ENCODE results near the gene OLR1. TPM values are rescaled to one million over a fixed set of nuclear protein-coding genes. Genes with fewer than 3 reads are reported as not detected.

Gene OLR1
- total and polyA plus RNA-seq, 7 donors = 0.10 to 3.3 (median 0.76) TPM; not detected in 3

DNA sequence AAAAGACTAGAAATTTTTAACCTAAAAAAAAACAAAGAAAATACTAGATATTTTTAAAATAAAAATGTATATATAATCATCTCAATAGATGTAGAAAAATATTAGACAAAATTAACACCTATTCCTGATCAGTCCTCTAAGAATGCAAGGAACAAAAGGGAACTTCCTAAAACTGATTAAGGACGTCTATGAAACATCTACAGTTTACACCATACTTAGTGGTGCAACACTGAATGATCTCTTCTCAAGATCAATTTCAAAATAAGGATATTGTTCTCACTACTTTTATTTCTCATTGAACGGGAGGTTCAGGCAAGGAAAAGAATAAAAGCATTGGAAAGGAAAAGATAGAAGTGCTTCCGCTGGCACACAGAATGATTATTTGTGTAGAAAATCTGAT, 16.0 kb downstream of the OLR1 start:
- no peak overlapping the region for H3K27ac ChIP-seq
- H3K4me3 ChIP-seq = no peak overlapping the region
- no peaks in the 10 kb centered on the region for H3K36me3 ChIP-seq
- no peak for DNase-seq
- H3K9me3 ChIP-seq = no peaks in the 10 kb centered on the region
- H3K27me3 ChIP-seq = no peaks in the 10 kb centered on the region
- intact Hi-C loops (cut with DNase I) = no loop called here
- H3K4me1 ChIP-seq = peaks cover 0 to 29% (median 15%) of the 10 kb centered on the region in 4 donors
- 78 to 84% methylated on average over 3 of the region's 3 CpGs for WGBS, 2 donors
- TF ChIP-seq POLR2A (IDR thresholded peaks at IDR 0.05) (no peak), EP300 (IDR thresholded peaks at IDR 0.05) (no peak), POLR2AphosphoS5 (IDR thresholded peaks at IDR 0.05) (no peak)
- TF ChIP-seq, protein P1, sequence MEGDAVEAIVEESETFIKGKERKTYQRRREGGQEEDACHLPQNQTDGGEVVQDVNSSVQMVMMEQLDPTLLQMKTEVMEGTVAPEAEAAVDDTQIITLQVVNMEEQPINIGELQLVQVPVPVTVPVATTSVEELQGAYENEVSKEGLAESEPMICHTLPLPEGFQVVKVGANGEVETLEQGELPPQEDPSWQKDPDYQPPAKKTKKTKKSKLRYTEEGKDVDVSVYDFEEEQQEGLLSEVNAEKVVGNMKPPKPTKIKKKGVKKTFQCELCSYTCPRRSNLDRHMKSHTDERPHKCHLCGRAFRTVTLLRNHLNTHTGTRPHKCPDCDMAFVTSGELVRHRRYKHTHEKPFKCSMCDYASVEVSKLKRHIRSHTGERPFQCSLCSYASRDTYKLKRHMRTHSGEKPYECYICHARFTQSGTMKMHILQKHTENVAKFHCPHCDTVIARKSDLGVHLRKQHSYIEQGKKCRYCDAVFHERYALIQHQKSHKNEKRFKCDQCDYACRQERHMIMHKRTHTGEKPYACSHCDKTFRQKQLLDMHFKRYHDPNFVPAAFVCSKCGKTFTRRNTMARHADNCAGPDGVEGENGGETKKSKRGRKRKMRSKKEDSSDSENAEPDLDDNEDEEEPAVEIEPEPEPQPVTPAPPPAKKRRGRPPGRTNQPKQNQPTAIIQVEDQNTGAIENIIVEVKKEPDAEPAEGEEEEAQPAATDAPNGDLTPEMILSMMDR (IDR thresholded peaks at IDR 0.05) = no peak

DNA sequence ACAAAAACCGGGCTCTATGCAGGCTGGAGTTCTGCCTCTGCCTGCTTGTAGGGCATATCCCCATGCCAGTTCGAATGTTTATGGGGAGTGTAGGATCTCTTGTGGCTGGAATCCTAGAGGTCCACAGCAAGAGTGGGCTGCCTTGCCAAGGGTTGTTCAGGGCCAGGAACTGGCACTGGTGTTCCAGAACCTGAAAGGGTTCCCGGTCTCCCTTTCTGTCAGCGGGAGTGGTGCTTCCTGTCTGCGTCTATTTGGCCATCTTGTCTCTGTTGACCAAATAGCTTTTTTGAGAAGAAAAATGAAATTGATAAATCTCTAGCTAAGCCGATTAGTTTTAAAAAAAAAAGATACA, 17.8 kb downstream of the OLR1 start:
- intact Hi-C loops (cut with DNase I) = no loop called here
- TF ChIP-seq EP300 (IDR thresholded peaks at IDR 0.05) = no peak
- TF ChIP-seq POLR2A (IDR thresholded peaks at IDR 0.05) = no peak
- TF ChIP-seq, protein P1 (IDR thresholded peaks at IDR 0.05) = no peak
- TF ChIP-seq POLR2AphosphoS5 (IDR thresholded peaks at IDR 0.05) = no peak
- H3K4me3 ChIP-seq = peak overlapping the region in 3 of 4 donors; percentile 49 to 60 (median 52)
- peak overlapping the region; percentile 77 to 88 (median 82) for H3K27ac ChIP-seq
- no peaks in the 10 kb centered on the region for H3K27me3 ChIP-seq
- no peaks in the 10 kb centered on the region for H3K36me3 ChIP-seq
- 57 to 71% methylated on average over 6 of the region's 6 CpGs for WGBS, 2 donors
- no peak for DNase-seq
- no peaks in the 10 kb centered on the region for H3K9me3 ChIP-seq
- peaks cover 0 to 14% (median 10%) of the 10 kb centered on the region in 4 donors for H3K4me1 ChIP-seq

DNA sequence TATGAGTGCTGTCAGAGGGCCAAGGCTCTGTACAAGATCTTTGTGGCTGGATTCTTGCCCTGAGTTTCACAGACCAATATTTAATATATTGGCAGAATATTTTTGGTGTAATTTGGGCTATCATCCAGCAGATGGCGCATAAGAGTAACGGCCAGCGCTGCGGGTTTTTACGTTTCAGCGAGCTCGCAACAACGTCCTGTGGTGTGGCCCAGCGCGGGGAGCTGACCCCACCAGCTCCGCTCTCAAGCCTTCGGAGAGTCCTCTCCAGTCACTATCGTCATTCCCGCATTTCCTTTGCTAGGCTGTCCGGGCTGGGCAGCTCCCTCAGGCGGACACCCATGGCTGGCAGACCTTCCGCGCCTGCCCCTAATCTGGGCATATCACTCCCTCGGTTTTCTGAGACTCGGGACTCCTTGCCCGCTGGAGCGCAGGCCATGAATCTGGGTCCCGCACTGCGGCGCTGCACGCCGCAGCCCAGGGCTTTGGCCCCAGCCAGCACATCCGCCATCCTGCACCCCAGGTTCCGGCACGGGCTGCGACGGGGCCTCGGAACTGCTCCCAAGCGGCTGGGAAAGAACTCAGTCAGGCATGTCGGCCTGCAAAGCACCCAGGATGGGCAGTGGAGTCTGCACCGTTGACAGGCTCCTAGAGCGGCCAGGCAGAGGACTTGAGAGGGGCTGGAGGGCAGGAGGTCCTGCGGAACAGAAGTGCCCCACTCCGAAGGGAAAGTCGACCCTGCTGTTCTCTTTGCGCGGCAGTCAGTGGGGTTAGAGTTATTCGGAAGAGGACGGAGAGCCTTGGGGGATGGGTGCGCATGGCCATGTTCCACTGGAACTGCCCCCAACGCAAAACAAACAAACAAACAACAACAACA, 18.4 kb downstream of the OLR1 start:
- TF ChIP-seq, protein P1 (IDR thresholded peaks at IDR 0.05) = peak; percentile 54 to 83 (median 74)
- no peak for TF ChIP-seq EP300 (IDR thresholded peaks at IDR 0.05)
- TF ChIP-seq POLR2AphosphoS5 (IDR thresholded peaks at IDR 0.05) = peak in 3 of 4 donors; percentile 24 to 47 (median 43)
- peak overlapping the region; percentile 22 to 60 (median 50) for H3K4me3 ChIP-seq
- DNase-seq = peak; percentile 88
- H3K9me3 ChIP-seq = no peaks in the 10 kb centered on the region
- no peaks in the 10 kb centered on the region for H3K27me3 ChIP-seq
- peak overlapping the region; percentile 77 to 88 (median 82) for H3K27ac ChIP-seq
- H3K4me1 ChIP-seq = peaks cover 0 to 14% (median 10%) of the 10 kb centered on the region in 4 donors
- no peaks in the 10 kb centered on the region for H3K36me3 ChIP-seq
- WGBS, 2 donors = 4 to 11% methylated on average over 46 of the region's 46 CpGs
- intact Hi-C loops (cut with DNase I) = loop anchor here (1.0 kb wide), 1 partner anchor 37 kb away; no protein-coding TSS in a partner anchor

DNA sequence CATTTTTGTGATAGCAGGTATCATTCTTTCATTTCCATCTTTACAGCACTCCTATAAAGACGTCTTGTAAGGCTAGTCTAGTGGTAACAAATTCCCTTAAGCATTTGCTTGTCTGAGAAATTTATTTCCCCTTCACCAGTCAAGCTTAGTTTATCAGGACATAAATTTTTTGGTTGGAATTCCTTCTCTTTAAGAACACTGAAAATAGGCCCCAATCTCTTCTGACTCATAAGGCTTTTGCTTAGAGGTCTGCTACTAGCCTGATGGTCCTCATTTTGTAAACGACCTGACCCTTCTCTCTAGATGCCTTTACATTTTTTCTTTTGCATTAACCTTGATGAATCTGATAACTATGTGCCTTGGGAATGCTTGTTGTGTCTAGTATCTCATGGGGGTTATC, 20.3 kb downstream of the OLR1 start:
- intact Hi-C loops (cut with DNase I) = no loop called here
- Histone ChIP-seq H3K27ac (no peak overlapping the region), H3K4me3 (no peak overlapping the region), H3K36me3 (no peaks in the 10 kb centered on the region), H3K4me1 (peaks cover 0 to 14% (median 10%) of the 10 kb centered on the region in 4 donors), H3K27me3 (no peaks in the 10 kb centered on the region), H3K9me3 (no peaks in the 10 kb centered on the region)
- DNase-seq = no peak
- WGBS, 2 donors = 72% methylated on average over 2 of the region's 2 CpGs
- TF ChIP-seq POLR2AphosphoS5 (IDR thresholded peaks at IDR 0.05) (no peak), EP300 (IDR thresholded peaks at IDR 0.05) (no peak)
- TF ChIP-seq, protein P1 (IDR thresholded peaks at IDR 0.05) = no peak
